Stomach smooth muscle (tissue), 2 donors: Measurements from ENCODE around the gene CRPPA.

ENCODE experiments used
- H3K27ac ChIP-seq: one replicate; pipeline ENCODE4 v1.7.0; 2013; ENCODE audit warnings: mild to moderate bottlenecking, low read length, inconsistent platforms
- H3K27me3 ChIP-seq, 2 donors: one replicate each; pipeline ENCODE4 v1.7.0; 2013; ENCODE audit warnings: low read length in 2 of 2; ENCODE audit not compliant: insufficient read depth in 2 of 2, control insufficient read depth in 1 of 2
- H3K36me3 ChIP-seq, 2 donors: one replicate each; pipeline ENCODE4 v1.7.0; 2013; ENCODE audit warnings: low read length in 2 of 2; ENCODE audit not compliant: control insufficient read depth in 2 of 2, insufficient read depth in 2 of 2
- H3K4me1 ChIP-seq: one replicate; pipeline ENCODE4 v1.7.0; 2013; ENCODE audit warnings: low read length; ENCODE audit not compliant: control insufficient read depth, insufficient read depth
- H3K4me3 ChIP-seq, 2 donors: one replicate each; pipeline ENCODE4 v1.7.0; 2013; ENCODE audit warnings: low read length in 2 of 2
- H3K9ac ChIP-seq, 2 donors: one replicate each; pipeline ENCODE4 v1.7.0; 2013; ENCODE audit warnings: low read length in 2 of 2, mild to moderate bottlenecking in 1 of 2
- H3K9me3 ChIP-seq, 2 donors: one replicate each; pipeline ENCODE4 v1.7.0; 2013; ENCODE audit warnings: low read length in 2 of 2; ENCODE audit not compliant: control insufficient read depth in 2 of 2
- donor health status: healthy.
- donor health status: Pancreatic carcinoma.

CRPPA gene

GRCh38 chr7:16422917-16423316, 1.6 kb upstream of the CRPPA start:
- Histone ChIP-seq H3K4me1 (peaks cover 27% of the 10 kb centered on the region), H3K9me3 (no peaks in the 10 kb centered on the region), H3K4me3 (no peak overlapping the region), H3K27me3 (no peaks in the 10 kb centered on the region), H3K36me3 (no peaks in the 10 kb centered on the region), H3K27ac (peak overlapping the region; percentile 98), H3K9ac (no peak overlapping the region)

GRCh38 chr7:16422103-16422435, 731 bp upstream of the CRPPA start:
- Histone ChIP-seq H3K27me3 (no peaks in the 10 kb centered on the region), H3K36me3 (no peaks in the 10 kb centered on the region), H3K9ac (peak overlapping the region; percentile 94 to 99), H3K9me3 (no peaks in the 10 kb centered on the region), H3K4me3 (peak overlapping the region in 1 of 2 donors; percentile 85), H3K27ac (peak overlapping the region; percentile 98), H3K4me1 (peaks cover 27% of the 10 kb centered on the region)

GRCh38 chr7:16420649-16421332, 547 bp downstream of the CRPPA start:
- Histone ChIP-seq H3K36me3 (no peaks in the 10 kb centered on the region), H3K27me3 (no peaks in the 10 kb centered on the region), H3K27ac (peak overlapping the region; percentile 98), H3K4me3 (peak overlapping the region; percentile 70 to 85), H3K9me3 (no peaks in the 10 kb centered on the region), H3K9ac (peak overlapping the region; percentile 94 to 99), H3K4me1 (peaks cover 27% of the 10 kb centered on the region)

GRCh38 chr7:16420329-16420648, 1.0 kb downstream of the CRPPA start:
- Histone ChIP-seq H3K9me3 (no peaks in the 10 kb centered on the region), H3K4me1 (peaks cover 27% of the 10 kb centered on the region), H3K27ac (peak overlapping the region; percentile 98), H3K9ac (peak overlapping the region; percentile 94 to 99), H3K4me3 (peak overlapping the region; percentile 70 to 85), H3K27me3 (no peaks in the 10 kb centered on the region), H3K36me3 (no peaks in the 10 kb centered on the region)

GRCh38 chr7:16419859-16420258, 1.5 kb downstream of the CRPPA start:
- Histone ChIP-seq H3K9me3 (no peaks in the 10 kb centered on the region), H3K36me3 (no peaks in the 10 kb centered on the region), H3K4me1 (peaks cover 27% of the 10 kb centered on the region), H3K27me3 (no peaks in the 10 kb centered on the region), H3K27ac (peak overlapping the region; percentile 98), H3K9ac (peak overlapping the region; percentile 94 to 99), H3K4me3 (peak overlapping the region; percentile 70 to 85)

GRCh38 chr7:16419126-16419525, 2.2 kb downstream of the CRPPA start:
- Histone ChIP-seq H3K36me3 (no peaks in the 10 kb centered on the region), H3K27ac (no peak overlapping the region), H3K9ac (no peak overlapping the region), H3K4me1 (peaks cover 27% of the 10 kb centered on the region), H3K9me3 (no peaks in the 10 kb centered on the region), H3K27me3 (no peaks in the 10 kb centered on the region), H3K4me3 (no peak overlapping the region)

- no peak overlapping the region for H3K27ac ChIP-seq
- no peaks in the 10 kb centered on the region for H3K36me3 ChIP-seq
These were observed 3.4 kb downstream of the CRPPA start for GRCh38 chr7:16417906-16418305.

GRCh38 chr7:16416289-16417282, 4.8 kb downstream of the CRPPA start:
- H3K27ac ChIP-seq, result no peak overlapping the region
- H3K4me3 ChIP-seq, result no peak overlapping the region
- H3K27me3 ChIP-seq, result no peaks in the 10 kb centered on the region
- no peak overlapping the region for H3K9ac ChIP-seq
- H3K9me3 ChIP-seq, result no peaks in the 10 kb centered on the region
- no peaks in the 10 kb centered on the region for H3K36me3 ChIP-seq
- H3K4me1 ChIP-seq, result peaks cover 16% of the 10 kb centered on the region

More at GRCh38 chr7:16417906-16418305, 3.4 kb downstream of the CRPPA start:
- H3K9ac ChIP-seq, result no peak overlapping the region
- no peaks in the 10 kb centered on the region for H3K27me3 ChIP-seq
- H3K9me3 ChIP-seq, result no peaks in the 10 kb centered on the region
- H3K4me3 ChIP-seq, result no peak overlapping the region
- peaks cover 26% of the 10 kb centered on the region for H3K4me1 ChIP-seq

- Histone ChIP-seq H3K4me3 (no peak overlapping the region), H3K27me3 (no peaks in the 10 kb centered on the region), H3K27ac (no peak overlapping the region), H3K9me3 (no peaks in the 10 kb centered on the region), H3K36me3 (no peaks in the 10 kb centered on the region), H3K4me1 (no peaks in the 10 kb centered on the region), H3K9ac (no peak overlapping the region)
These were observed 8.8 kb downstream of the CRPPA start for GRCh38 chr7:16412274-16413254.

GRCh38 chr7:16411391-16411790, 9.9 kb downstream of the CRPPA start:
- no peaks in the 10 kb centered on the region for H3K36me3 ChIP-seq
- H3K9me3 ChIP-seq, result no peaks in the 10 kb centered on the region
- no peaks in the 10 kb centered on the region for H3K4me1 ChIP-seq
- H3K27ac ChIP-seq, result no peak overlapping the region
- no peak overlapping the region for H3K4me3 ChIP-seq
- no peak overlapping the region for H3K9ac ChIP-seq
- H3K27me3 ChIP-seq, result no peaks in the 10 kb centered on the region
